ENCODE measurements around the gene ARID5A.

ARID5A gene

GRCh38 chr2:96558485-96558884 lies 21.9 kb downstream of the ARID5A start:
- no peak for DNase-seq

GRCh38 chr2:96564026-96564425 lies 27.5 kb downstream of the ARID5A start:
- no peak for DNase-seq

DNA sequence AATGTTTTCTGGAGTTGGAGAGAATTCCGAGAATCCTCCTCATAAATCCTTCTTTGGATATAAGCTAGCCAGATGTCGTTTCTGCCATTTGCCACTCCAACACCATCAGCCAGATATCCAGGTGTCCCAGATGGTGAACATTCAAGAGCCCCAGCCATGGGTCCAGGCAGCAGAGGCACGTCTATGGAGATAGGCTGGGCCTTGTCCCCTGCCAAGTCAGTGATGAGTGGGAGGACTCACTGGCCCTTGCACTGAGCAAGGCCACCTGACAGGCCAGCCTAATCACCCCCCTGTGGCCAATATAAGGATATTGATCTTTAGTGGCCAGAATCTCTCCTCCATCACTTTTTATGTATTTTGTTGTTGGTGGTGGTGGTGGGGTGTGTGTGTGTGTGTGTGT lies 28.0 kb downstream of the ARID5A start:
- DNase-seq = no peak

DNA sequence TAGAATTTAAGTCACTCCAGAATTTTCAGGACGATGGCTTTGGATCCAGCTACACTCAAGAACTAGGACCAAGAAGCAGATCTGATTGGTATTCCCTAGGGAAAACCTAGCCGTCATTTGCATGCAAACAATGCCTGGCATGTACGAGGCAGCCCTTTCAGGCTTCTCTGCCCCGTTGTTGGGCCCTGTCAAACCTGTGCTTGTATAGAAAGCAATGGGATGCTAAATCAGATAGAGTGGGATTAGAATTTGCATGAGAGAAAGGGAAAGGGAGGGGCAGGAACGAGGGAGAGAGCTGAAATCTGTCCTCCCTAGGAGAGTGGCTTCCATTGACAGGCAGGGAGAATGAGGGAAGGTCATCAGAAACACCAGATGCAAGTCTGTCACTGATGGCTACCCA lies 28.6 kb downstream of the ARID5A start:
- no peak for DNase-seq

GRCh38 chr2:96568094-96568493 lies 31.5 kb downstream of the ARID5A start:
- DNase-seq = no peak

GRCh38 chr2:96574364-96574763 lies 37.8 kb downstream of the ARID5A start:
- no peak for DNase-seq

- no peak for DNase-seq
Measured at GRCh38 chr2:96575785-96576456, 39.4 kb downstream of the ARID5A start.

DNA sequence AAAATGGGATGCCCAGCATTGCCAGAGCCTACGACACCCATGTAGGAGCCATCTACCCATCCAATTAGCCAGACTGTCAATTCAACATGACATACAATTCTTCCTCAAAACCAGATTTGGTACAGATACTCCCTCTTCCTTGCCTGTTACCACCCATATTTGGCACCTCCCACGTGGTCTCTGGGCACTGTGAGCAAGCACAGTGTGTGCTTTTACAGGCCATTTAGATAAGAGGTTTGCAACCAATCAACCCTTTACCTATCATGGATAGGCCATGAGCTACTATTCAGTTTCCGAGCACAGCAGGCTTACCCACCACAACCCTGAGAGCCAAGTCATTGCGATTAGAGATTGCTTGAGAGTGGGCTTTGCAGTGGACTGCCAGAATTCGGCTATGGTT lies 40.9 kb downstream of the ARID5A start:
- DNase-seq = no peak

DNA sequence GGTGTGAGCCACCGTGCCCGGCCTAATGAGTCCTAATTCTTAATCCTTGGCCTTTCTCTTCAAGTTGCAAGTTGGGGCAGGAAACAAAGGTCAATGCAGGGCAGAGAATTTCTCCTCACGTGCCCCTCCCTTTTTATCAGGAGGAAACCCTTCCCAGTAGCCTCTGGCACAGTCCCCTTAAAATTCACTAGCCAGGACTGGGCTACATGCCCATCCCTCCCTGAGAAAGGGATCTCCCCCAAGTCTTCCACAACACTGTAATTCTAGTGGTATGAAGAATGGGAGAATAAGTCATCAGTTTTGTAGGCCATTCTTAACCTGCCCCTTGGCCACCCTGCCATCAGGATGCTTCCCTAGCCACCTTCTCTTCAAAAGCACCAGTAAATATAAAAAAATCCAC lies 42.2 kb downstream of the ARID5A start:
- DNase-seq = no peak

DNA sequence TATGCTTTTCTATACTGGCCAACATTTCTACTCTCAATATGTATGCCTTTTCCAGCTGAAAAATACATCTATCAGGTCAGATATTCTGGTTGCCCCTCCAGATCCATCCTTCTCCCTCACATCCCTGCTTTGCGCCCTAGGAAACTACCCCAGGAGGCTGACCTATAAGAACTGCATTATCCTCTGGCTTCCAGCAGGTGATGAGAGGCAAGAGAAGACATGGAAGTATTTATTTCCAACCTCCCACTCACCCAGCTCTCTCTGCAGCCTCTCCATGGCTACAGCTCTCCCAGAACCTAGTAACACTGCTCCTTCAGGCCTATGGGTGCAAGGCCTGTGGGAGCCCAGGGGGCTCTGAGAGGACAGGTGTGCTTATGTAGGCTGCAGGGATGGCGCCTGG lies 42.9 kb downstream of the ARID5A start:
- no peak for DNase-seq

- DNase-seq = no peak
Measured at GRCh38 chr2:96580771-96581170, 44.2 kb downstream of the ARID5A start.

GRCh38 chr2:96584017-96584416 lies 47.5 kb downstream of the ARID5A start:
- no peak for DNase-seq

- no peak for DNase-seq
Measured at GRCh38 chr2:96587843-96588242, 51.3 kb downstream of the ARID5A start.

GRCh38 chr2:96591054-96591453 lies 54.5 kb downstream of the ARID5A start:
- DNase-seq = no peak

GRCh38 chr2:96591494-96591893 lies 54.9 kb downstream of the ARID5A start:
- no peak for DNase-seq

GRCh38 chr2:96594282-96594681 lies 57.7 kb downstream of the ARID5A start:
- DNase-seq = no peak

GRCh38 chr2:96594691-96595152 lies 58.2 kb downstream of the ARID5A start:
- no peak for DNase-seq

DNA sequence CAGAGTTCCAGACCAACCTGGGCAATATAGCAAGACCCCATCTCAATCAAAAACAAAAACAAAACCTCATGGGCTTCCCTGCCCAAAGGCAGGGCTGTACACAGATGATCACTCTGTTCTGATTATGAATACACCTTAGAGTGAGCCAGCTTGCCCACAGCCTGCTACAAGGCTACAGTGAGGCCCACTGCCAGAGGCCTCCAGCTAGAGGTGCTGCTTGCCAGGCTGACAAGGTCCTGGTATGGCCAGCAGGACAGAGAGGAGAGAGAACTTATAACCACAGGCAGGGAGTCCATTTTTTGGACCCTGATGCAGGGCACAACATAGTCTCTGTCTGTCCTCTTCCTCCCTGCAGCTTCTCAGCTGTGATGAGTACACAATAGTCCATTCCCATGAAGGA lies 60.0 kb downstream of the ARID5A start:
- DNase-seq = no peak

DNA sequence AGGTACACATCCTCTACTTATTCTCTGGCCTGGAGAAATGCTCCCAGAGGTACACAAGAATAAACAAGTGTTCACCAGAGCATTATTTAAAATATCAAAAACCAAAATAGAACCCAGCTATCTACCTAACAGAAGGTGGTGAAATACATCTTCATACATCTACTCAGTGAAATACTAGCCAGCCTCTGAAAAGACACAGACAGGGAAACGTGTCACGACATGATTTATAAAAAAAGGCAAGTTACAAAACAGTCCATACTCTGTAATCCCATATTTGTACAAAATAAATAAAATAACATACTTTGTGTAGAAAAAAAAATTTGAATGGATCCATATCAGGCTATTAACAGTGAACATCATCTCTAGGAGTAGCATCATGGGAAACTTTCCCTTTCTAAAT lies 63.4 kb downstream of the ARID5A start:
- DNase-seq = no peak

- DNase-seq = no peak
Measured at GRCh38 chr2:96601382-96602292, 65.1 kb downstream of the ARID5A start.
